Measurements from ENCODE around the gene NT5DC3.
A peak's percentile ranks its signal among the peaks of the same experiment; 100 is the strongest.

Gene NT5DC3

DNA sequence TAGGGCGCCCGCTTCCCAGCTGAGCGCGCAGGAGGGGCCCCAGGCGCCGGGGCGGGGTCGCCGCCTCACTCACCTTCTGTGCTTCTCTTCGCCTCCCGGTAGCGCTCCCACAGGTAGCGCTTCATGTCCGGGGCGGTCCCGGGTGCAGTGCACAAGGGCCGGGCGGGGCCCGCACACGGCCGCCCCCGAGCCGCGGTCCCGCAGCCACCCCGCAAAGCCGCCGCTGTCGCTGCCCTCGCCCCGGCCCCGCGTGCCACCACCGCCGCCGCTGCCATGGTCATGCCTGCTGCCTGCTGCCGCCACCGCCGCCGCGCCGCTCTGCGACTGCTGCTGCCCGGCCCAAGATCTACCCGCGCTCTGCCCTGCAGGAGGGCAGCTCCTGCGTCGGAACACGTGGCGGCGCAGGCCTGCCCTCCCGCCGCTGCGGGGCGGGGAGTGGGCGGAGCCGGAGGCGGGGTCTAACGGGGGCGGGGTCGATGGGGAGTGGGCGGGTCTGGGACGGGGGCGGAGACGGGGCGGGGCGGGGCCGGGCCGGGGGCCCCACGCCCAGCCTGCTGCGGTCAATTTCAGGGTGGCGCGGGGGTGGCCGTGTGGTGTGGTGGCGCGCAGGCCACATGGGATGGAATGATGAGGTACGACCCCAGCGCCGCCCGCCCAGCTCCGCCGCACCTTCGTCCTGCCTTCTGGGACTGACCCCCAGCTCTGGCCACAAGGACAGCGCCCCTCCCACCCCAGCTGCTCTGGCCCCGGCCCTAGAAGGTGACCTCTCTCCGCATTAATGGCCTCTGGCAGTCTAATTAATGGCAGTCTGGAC lies at the start of gene NT5DC3:
NT5DC3 (minus strand) TSS at position 359 of the 814 bp plus-strand sequence; CDS start at position 281, 78 bp downstream.
- Histone ChIP-seq H3K9ac (ENCODE audit: low read length) (peak within 1 kb of the TSS; percentile 88), H3K4me1 (ENCODE audit: control insufficient read depth, insufficient read depth, low read length) (peaks cover 6% of the 10 kb centered on the region), H3K27me3 (ENCODE audit: control insufficient read depth, insufficient read depth, low read length) (no peaks in the 10 kb centered on the region)

GRCh38 chr12:103887738-103888137 lies 46.7 kb upstream of the NT5DC3 start:
- Histone ChIP-seq H3K27ac (ENCODE audit: low read depth, low read length) (no peak overlapping the region), H3K4me3 (ENCODE audit: low read length) (no peak overlapping the region), H3K9ac (ENCODE audit: low read length) (no peak overlapping the region), H3K27me3 (ENCODE audit: control insufficient read depth, insufficient read depth, low read length) (no peaks in the 10 kb centered on the region), H3K36me3 (ENCODE audit: control insufficient read depth, insufficient read depth, low read length) (no peaks in the 10 kb centered on the region), H3K4me1 (ENCODE audit: control insufficient read depth, insufficient read depth, low read length) (no peaks in the 10 kb centered on the region)

More for the DNA sequence above, at the start of gene NT5DC3:
- Histone ChIP-seq H3K4me3 (ENCODE audit: low read length) (peak within 1 kb of the TSS; percentile 82), H3K36me3 (ENCODE audit: control insufficient read depth, insufficient read depth, low read length) (no peaks in the 10 kb centered on the region), H3K27ac (ENCODE audit: low read depth, low read length) (peak within 1 kb of the TSS; percentile 98)

GRCh38 chr12:103886195-103886797 lies 45.3 kb upstream of the NT5DC3 start:
- Histone ChIP-seq H3K4me3 (ENCODE audit: low read length) (no peak overlapping the region), H3K27ac (ENCODE audit: low read depth, low read length) (no peak overlapping the region), H3K36me3 (ENCODE audit: control insufficient read depth, insufficient read depth, low read length) (no peaks in the 10 kb centered on the region)

GRCh38 chr12:103884316-103884715 lies 43.3 kb upstream of the NT5DC3 start:
- Histone ChIP-seq H3K27ac (ENCODE audit: low read depth, low read length) (no peak overlapping the region), H3K4me3 (ENCODE audit: low read length) (no peak overlapping the region), H3K27me3 (ENCODE audit: control insufficient read depth, insufficient read depth, low read length) (no peaks in the 10 kb centered on the region), H3K36me3 (ENCODE audit: control insufficient read depth, insufficient read depth, low read length) (no peaks in the 10 kb centered on the region), H3K4me1 (ENCODE audit: control insufficient read depth, insufficient read depth, low read length) (no peaks in the 10 kb centered on the region), H3K9ac (ENCODE audit: low read length) (no peak overlapping the region)

More at GRCh38 chr12:103886195-103886797, 45.3 kb upstream of the NT5DC3 start:
- no peaks in the 10 kb centered on the region for H3K27me3 ChIP-seq (ENCODE audit: control insufficient read depth, insufficient read depth, low read length)
- H3K4me1 ChIP-seq (ENCODE audit: control insufficient read depth, insufficient read depth, low read length): no peaks in the 10 kb centered on the region
- no peak overlapping the region for H3K9ac ChIP-seq (ENCODE audit: low read length)

DNA sequence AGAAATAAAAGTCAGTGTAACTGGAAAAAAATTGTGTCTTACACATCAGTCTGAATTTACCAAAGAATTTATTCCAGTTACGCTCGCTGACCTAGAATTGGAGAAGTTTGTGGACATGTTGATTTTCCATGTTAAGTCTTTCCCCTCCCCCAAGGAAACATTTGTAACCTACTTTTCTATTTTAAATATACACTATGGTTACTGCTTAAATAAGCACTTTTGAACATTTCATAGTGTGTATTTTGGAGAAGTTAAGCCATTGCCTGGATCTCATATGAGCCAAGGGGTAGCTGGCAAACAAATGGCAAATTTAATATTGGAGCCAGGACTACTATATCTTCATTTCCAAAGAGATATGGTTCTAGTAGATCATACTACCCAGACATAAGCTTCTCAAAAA lies 42.9 kb upstream of the NT5DC3 start:
- Histone ChIP-seq H3K4me3 (ENCODE audit: low read length) (no peak overlapping the region), H3K36me3 (ENCODE audit: control insufficient read depth, insufficient read depth, low read length) (no peaks in the 10 kb centered on the region), H3K9ac (ENCODE audit: low read length) (no peak overlapping the region), H3K27ac (ENCODE audit: low read depth, low read length) (no peak overlapping the region), H3K27me3 (ENCODE audit: control insufficient read depth, insufficient read depth, low read length) (no peaks in the 10 kb centered on the region), H3K4me1 (ENCODE audit: control insufficient read depth, insufficient read depth, low read length) (no peaks in the 10 kb centered on the region)

DNA sequence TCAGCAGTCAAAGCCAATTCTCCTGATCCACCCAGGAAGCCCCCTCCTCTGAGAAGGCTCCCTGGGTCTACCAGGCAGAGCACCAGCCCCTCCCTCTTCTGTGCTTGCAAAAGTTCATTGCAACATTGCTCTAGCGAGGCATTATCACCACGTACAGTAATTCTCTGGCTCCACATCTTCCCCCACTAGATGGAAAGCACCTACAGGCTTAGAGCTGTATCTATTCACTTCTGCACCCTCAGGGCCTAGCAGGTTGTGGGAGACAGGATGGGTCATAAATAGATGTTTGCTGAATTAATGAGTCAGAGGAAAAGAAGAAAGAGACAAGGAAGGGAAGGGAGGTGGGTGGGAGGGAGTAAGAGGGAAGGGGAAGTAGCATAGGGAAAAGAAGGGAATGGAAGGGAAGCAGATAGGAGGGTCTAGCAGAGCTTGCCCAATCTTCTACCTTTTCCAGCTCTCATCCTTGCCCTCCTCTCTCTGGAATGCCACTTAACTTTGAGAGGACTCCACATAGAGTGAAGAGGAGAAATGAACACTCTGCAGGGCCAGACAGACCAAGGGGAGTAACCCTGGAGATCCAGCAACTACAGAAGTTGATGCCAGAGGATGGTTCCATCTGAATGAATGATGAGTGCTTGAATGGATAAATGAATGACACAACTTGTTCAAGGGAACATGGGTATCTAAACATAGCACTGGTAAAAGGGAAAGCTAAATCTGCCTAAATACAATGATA lies 42.0 kb upstream of the NT5DC3 start:
- Histone ChIP-seq H3K9ac (ENCODE audit: low read length) (no peak overlapping the region), H3K27ac (ENCODE audit: low read depth, low read length) (no peak overlapping the region), H3K4me1 (ENCODE audit: control insufficient read depth, insufficient read depth, low read length) (no peaks in the 10 kb centered on the region), H3K4me3 (ENCODE audit: low read length) (no peak overlapping the region), H3K27me3 (ENCODE audit: control insufficient read depth, insufficient read depth, low read length) (no peaks in the 10 kb centered on the region), H3K36me3 (ENCODE audit: control insufficient read depth, insufficient read depth, low read length) (no peaks in the 10 kb centered on the region)

DNA sequence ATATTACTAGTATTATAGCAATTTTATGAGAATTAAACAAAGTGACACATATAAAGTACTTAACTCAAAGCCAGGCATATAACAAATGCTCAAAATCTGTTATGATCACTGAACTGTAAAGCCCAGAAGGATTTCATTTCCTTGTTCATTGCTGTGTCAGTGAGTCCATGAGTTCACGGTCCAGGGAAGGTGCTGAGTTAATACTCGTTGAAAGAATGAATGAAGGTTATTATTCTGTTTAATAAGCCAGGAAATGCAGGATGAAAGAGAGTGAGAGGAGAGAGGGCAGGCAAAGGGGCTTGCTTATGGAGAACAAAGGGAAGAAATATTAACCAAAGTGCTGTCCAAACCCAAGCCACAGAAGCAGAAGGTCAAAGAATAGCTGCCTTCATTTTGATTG lies 40.2 kb upstream of the NT5DC3 start:
- no peaks in the 10 kb centered on the region for H3K27me3 ChIP-seq (ENCODE audit: control insufficient read depth, insufficient read depth, low read length)
- no peaks in the 10 kb centered on the region for H3K36me3 ChIP-seq (ENCODE audit: control insufficient read depth, insufficient read depth, low read length)
- H3K9ac ChIP-seq (ENCODE audit: low read length): no peak overlapping the region
- H3K27ac ChIP-seq (ENCODE audit: low read depth, low read length): no peak overlapping the region
- H3K4me1 ChIP-seq (ENCODE audit: control insufficient read depth, insufficient read depth, low read length): no peaks in the 10 kb centered on the region
- H3K4me3 ChIP-seq (ENCODE audit: low read length): no peak overlapping the region

GRCh38 chr12:103880299-103881142 lies 39.5 kb upstream of the NT5DC3 start:
- Histone ChIP-seq H3K4me1 (ENCODE audit: control insufficient read depth, insufficient read depth, low read length) (no peaks in the 10 kb centered on the region), H3K9ac (ENCODE audit: low read length) (no peak overlapping the region), H3K36me3 (ENCODE audit: control insufficient read depth, insufficient read depth, low read length) (no peaks in the 10 kb centered on the region), H3K4me3 (ENCODE audit: low read length) (no peak overlapping the region), H3K27me3 (ENCODE audit: control insufficient read depth, insufficient read depth, low read length) (no peaks in the 10 kb centered on the region), H3K27ac (ENCODE audit: low read depth, low read length) (no peak overlapping the region)

- Histone ChIP-seq H3K4me1 (ENCODE audit: control insufficient read depth, insufficient read depth, low read length) (no peaks in the 10 kb centered on the region), H3K9ac (ENCODE audit: low read length) (no peak overlapping the region), H3K36me3 (ENCODE audit: control insufficient read depth, insufficient read depth, low read length) (no peaks in the 10 kb centered on the region), H3K4me3 (ENCODE audit: low read length) (no peak overlapping the region), H3K27me3 (ENCODE audit: control insufficient read depth, insufficient read depth, low read length) (no peaks in the 10 kb centered on the region), H3K27ac (ENCODE audit: low read depth, low read length) (no peak overlapping the region)
Measured at GRCh38 chr12:103879878-103880277, 38.8 kb upstream of the NT5DC3 start.

GRCh38 chr12:103879048-103879692 lies 38.1 kb upstream of the NT5DC3 start:
- no peak overlapping the region for H3K4me3 ChIP-seq (ENCODE audit: low read length)
- no peaks in the 10 kb centered on the region for H3K4me1 ChIP-seq (ENCODE audit: control insufficient read depth, insufficient read depth, low read length)
- no peak overlapping the region for H3K9ac ChIP-seq (ENCODE audit: low read length)
- H3K36me3 ChIP-seq (ENCODE audit: control insufficient read depth, insufficient read depth, low read length): no peaks in the 10 kb centered on the region
- H3K27ac ChIP-seq (ENCODE audit: low read depth, low read length): no peak overlapping the region
- H3K27me3 ChIP-seq (ENCODE audit: control insufficient read depth, insufficient read depth, low read length): no peaks in the 10 kb centered on the region

GRCh38 chr12:103877934-103878510 lies 37.0 kb upstream of the NT5DC3 start:
- H3K4me1 ChIP-seq (ENCODE audit: control insufficient read depth, insufficient read depth, low read length): no peaks in the 10 kb centered on the region
- no peaks in the 10 kb centered on the region for H3K27me3 ChIP-seq (ENCODE audit: control insufficient read depth, insufficient read depth, low read length)
- no peak overlapping the region for H3K9ac ChIP-seq (ENCODE audit: low read length)
- no peak overlapping the region for H3K27ac ChIP-seq (ENCODE audit: low read depth, low read length)
- no peak overlapping the region for H3K4me3 ChIP-seq (ENCODE audit: low read length)
- no peaks in the 10 kb centered on the region for H3K36me3 ChIP-seq (ENCODE audit: control insufficient read depth, insufficient read depth, low read length)
